COR-L47 (cell line): ENCODE results near the gene TBC1D10A.

Source experiments
- DNase-seq: peaks from one replicate; lab custom pipeline; 2025; lab: John Stamatoyannopoulos, UW

Gene TBC1D10A

GRCh38 chr22:30320021-30320556 is 6.7 kb downstream of the TBC1D10A start:
- no peak for DNase-seq

DNA sequence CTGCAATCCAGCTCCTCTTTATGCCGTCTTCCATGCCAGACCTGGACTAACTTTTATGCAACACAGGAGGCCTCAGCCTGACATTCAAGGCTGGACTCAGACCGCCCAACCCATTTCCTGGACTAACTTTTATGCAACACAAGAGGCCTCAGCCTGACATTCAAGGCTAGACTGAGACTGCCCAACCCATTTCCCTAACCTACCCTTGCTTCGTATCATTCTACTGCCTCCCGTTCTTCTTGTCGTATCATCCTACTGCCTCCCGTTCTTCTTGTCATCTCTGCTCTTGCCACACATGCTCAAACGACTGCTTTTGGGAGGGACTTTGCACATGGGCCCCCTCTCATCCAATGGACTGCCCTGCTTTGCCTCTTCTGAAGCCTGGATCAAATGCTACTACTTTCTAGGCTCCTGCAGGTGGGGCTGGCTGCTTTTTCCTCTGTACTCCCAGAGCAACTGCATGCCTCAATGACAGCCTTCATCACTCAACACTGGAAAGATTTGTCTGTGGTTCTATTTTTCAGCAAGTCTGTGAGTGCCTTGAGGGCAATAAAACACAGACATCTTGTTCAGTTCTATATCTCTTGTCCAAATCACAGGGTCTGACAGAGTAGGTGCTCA is 7.8 kb downstream of the TBC1D10A start:
- DNase-seq: no peak

GRCh38 chr22:30317778-30318177 is 9.0 kb downstream of the TBC1D10A start:
- no peak for DNase-seq

GRCh38 chr22:30315962-30316576 is 10.7 kb downstream of the TBC1D10A start:
- DNase-seq: no peak

- no peak for DNase-seq
These were observed 11.8 kb downstream of the TBC1D10A start for GRCh38 chr22:30314915-30315314.

DNA sequence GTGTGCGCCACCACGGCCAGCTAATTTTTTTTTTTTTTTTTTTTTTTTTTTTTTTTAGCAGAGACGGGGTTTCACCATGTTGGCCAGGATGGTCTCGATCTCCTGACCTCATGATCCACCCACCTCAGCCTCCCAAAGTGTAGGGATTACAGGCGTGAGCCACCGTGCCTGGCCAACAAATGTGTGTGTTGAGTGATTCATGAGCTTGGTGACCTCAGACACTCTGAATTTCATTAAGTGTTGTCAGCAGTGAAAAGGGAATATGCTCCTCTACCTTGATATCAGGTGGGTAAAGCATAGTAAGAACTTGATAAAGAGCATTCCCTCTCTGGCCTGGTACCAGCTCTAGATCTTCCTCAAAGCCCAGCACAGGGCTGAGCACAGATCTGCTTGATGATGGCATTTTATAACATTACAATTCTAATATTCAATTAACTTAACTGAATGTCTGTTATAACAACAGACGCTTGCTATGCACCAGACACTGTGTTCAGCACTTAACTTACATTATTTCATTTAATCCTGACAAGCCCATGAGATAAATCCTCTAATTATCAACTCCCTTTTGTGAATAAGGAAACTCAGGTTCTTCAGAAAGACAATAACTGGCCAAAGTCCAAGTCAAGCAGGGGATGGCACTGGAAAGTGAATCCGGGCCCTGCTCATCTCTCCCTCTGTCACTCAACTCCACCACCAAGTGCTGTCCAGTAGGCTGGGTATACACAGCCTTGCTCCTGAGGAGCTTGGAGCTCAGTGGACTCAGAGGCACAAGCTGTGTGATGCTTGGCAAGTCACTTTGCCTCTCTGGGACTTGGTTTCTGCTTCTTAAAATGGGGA is 13.0 kb downstream of the TBC1D10A start:
- DNase-seq: no peak

DNA sequence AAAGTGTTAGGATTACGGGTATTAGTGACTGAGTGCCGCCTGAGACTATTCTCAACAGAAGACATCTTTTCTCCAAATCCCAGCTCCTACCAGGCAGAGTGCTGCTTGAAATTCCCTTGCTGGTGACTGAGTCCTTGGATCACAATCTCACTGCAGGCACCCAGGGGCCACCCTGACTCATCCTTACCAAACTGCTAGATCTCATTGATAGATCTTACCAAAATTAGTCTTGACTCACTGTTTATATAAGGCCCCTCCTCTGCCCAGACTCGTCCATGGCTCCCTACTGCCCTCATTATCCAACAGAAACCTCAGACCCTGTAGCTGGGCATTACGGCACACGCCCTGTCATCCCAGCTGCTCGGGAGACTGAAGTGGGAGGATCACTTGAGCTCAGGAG is 14.7 kb downstream of the TBC1D10A start:
- no peak for DNase-seq

DNA sequence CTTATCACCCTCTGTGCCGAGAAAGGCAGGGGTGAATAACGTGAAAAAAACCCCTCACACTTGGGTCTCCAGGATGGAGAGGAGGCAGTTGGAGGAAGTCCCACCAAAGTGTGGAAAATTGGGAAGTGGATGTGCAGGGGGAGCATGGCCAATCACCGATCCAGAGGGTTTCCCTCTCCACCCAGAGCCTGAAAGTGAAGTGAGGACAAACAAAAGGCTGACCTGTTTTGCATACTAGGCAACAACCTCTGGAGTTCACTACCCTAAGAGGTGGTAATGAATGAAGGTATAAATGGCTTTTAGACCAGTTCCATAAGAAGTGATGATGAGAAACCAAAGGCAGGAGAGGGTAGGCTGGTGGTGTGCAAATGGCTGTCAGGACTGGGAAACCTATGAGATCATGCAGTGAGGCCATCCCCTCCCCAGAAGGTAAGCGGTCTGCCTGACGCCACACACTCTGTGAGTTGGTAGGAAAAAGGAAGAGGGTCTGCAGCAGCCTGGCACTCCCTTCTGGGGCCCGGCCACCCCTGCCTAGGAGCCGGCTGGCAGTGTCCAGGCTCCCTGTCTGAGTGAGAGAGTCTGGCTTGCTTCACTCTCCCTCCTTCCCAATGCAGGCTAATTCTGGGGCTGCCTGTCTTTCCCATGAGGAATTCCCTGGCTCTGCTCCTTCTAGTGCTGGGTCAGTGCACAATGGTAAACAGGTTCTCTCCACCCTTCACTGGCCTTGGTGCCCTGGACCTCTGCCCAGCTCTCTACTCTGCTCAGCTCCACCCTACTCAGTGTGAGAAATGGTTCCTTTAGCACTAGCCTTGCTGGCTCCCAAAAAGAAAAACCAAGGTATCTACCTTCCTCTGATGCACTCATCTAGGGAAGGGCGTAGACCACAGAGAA is 15.6 kb downstream of the TBC1D10A start:
- no peak for DNase-seq

GRCh38 chr22:30309951-30310741 is 16.6 kb downstream of the TBC1D10A start:
- DNase-seq: no peak

GRCh38 chr22:30308518-30309230 is 18.1 kb downstream of the TBC1D10A start:
- DNase-seq: no peak

GRCh38 chr22:30308093-30308492 is 18.6 kb downstream of the TBC1D10A start:
- DNase-seq: no peak

DNA sequence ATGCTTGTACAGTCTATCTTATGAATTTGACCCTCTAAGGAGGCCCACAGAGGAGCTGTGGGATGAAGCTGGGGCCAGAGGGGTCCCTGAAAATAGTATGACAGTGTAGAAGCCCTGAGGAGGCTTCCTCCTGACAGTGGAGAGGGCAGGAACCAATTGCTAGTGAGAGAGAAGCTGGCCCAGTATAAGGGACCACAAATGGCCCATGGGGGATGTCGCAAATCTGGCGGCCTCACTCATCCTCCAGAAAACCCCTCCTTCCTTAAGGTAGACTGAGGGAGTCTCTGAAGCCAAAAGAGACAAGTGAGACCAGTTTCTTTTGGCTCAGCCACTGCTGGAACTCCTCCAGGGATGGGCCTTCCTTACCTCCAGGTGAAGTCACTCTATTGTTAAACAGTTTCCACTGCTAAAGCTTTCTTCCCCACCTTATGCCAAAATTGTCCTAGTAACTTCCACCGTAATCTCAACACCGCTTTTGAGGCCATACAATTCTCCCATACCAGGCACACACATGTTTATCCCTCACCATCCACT is 19.6 kb downstream of the TBC1D10A start:
- no peak for DNase-seq

GRCh38 chr22:30306627-30307011 is 20.1 kb downstream of the TBC1D10A start:
- DNase-seq: no peak

- DNase-seq: no peak
These were observed 20.7 kb downstream of the TBC1D10A start for GRCh38 chr22:30305906-30306626.

GRCh38 chr22:30305519-30305905 is 21.2 kb downstream of the TBC1D10A start:
- no peak for DNase-seq

DNA sequence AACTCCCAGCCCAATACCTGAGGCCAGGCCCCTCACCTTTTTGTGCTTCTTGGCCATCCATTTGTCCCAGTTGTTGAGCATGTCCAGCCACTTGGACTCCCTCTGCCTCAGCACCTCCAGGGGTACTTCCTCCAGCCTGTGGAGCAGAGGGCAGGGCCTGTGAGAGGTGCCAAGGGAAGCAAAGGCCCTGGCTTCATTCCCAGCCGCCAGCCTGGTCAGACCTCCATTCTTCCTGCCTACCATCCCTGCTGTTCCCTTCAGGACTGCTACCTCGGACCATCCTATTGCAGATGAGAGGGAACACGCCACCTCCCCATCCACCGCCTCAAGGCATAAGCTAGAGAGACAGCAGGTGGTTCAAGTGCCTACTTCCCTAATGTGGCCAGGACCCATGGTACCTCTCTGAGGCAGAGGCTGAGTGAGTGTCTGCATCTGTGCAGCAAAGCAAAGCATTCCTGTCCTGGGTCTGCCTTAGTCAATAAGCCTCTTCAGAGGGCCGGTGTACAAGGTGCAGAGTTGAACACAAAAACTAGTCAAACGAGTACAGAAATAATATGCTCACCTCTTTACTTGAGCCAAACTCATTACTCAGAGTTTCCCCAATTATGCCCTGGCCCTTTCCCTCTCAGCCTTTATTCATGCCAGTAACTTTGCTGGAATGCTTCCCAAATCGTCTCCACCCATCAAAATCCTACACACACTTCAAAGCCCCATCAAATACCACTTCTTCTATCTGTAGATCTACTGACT is 22.1 kb downstream of the TBC1D10A start:
- DNase-seq: no peak

DNA sequence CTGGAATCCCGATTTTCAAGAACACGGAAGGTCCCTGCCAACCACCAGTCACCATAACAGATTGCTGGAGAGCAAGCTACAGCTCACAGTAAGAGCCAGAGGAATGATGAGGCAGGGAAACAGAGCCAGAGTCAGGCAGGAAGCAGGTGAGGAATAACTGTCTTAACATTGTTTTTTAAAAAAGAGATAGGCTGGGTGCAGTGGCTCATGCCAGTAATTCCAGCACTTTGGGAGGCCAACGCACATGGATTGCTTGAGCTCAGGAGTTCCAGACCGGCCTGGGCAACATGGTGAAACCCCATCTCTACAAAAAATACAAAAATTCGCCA is 24.0 kb downstream of the TBC1D10A start:
- DNase-seq: no peak

GRCh38 chr22:30301995-30302809 is 24.5 kb downstream of the TBC1D10A start:
- no peak for DNase-seq
